GM12872 (cell line): ENCODE results near the gene SPRR3.

Source experiments
- TF ChIP-seq, protein P1 (sequence below): IDR thresholded peaks from 3 replicates; pipeline ENCODE4 v1.5.1; 2011; ENCODE audit warnings: low read depth, mild to moderate bottlenecking, low read length, moderate library complexity; ENCODE audit not compliant: insufficient read depth

SPRR3 gene

DNA sequence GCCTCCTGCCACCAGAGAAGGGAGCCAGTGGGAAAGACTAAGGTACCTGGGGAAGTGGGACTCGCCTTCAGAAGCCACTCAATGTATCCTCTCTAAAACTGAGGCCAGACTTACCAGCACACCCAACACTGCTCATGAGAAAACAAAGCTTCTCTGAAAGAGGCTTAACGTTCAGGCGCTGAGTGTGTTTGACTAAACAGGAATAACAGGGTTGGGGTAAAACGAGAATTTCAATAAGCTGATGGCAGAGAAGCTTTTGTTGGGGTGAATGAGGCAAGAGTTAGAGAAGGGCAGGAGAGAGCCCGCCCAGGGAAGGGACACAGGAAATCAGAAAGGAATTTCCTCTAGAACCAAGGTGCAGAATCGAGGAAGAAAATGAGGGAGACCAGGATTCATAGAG is 1.7 kb upstream of the SPRR3 start:
- TF ChIP-seq, protein P1, sequence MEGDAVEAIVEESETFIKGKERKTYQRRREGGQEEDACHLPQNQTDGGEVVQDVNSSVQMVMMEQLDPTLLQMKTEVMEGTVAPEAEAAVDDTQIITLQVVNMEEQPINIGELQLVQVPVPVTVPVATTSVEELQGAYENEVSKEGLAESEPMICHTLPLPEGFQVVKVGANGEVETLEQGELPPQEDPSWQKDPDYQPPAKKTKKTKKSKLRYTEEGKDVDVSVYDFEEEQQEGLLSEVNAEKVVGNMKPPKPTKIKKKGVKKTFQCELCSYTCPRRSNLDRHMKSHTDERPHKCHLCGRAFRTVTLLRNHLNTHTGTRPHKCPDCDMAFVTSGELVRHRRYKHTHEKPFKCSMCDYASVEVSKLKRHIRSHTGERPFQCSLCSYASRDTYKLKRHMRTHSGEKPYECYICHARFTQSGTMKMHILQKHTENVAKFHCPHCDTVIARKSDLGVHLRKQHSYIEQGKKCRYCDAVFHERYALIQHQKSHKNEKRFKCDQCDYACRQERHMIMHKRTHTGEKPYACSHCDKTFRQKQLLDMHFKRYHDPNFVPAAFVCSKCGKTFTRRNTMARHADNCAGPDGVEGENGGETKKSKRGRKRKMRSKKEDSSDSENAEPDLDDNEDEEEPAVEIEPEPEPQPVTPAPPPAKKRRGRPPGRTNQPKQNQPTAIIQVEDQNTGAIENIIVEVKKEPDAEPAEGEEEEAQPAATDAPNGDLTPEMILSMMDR = no peak

DNA sequence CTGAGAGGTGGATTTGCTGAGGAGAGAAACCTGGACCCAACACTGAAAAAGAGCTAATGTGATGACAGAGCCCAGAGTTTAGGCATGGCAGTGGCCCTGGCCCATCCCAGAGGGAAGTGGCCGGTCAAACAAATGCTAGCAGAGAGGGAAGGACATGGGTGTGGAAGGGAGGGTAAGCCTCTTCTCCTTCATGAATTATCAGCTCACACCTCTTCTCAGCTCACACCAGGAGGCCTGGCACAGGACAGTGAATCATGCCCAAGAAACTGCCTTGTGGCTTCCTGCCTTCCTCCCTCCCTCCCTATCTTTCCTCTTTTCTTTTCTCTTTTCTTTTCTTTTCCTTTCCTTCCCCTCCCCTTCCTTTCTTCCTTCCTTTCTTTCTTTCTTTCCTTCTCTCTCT is 1.3 kb upstream of the SPRR3 start:
- TF ChIP-seq, protein P1 = no peak

DNA sequence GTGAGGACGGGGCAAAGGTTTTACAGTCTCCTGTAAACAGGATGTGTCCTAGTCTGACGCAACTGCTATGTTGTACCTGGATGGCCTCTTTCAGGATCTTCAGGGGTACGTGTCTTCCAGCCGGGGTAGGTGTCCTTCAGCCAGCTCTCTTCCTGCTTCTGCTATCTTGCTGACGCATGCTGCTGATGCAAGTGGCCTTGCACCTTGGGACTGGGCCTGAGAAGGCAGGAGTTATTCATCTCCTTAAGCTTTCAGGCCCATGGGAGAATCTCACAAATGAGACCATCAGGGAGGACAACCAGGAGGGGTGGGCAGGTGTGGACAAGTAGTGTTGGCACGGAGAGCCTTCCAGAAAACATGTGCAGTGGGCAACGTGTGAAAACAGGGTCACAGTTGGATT is 21.6 kb downstream of the SPRR3 start:
- TF ChIP-seq, protein P1 = no peak

DNA sequence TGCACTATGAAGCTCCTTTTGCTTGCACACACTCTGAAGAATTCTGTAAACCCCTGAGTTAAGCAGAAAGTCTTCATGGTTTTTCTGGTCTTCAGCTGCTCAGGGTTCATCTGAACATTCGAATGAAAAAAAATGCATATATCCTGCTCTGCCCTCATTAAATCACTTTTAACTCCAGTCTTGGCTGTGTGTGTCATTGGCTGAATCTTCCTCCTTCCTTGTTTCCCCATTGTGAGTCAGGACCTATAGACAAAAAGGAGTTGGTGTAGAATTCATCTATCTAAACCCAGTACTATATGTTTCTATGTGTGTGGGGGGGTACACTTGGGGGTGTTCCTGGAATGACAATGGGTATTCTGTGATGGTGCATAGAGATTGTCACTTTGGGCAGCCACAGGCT is 22.9 kb downstream of the SPRR3 start:
- TF ChIP-seq, protein P1 = no peak

DNA sequence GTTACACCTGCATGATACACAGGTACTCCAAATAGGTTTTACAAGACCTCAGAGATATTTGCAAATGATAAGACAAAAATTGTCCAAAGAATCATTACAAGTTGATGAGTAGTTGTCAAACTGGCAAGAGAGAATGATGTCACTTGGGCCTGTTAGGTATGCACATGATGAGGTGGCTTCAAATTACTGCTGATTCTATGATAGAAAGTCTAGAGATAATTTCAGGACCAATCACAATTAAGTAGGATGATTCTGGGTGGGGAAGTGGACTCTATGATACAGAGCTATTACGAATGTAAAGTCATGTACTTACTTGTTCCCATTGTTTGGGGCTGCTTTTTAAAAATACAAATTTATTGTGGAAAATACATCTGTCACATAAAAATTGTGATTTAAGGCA is 24.2 kb downstream of the SPRR3 start:
- TF ChIP-seq, protein P1 = no peak

DNA sequence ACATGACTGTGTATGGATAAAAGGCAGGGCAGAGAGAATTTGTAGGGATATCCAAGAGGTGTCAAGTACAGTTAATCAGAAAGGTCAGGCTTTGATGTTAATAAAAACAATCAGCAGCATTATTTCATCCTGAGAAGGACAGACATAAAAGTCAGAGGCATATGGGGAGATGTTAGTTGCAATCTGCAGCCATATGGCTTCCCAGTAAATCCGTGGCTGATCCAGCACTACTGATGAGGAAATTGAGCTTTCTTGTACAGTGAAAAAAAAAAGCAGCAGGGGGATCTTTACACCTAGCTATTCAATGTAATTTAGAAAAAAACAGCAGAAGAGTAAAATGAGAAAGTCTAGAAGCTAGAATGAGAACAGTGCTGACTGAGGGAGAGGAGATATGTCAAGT is 27.2 kb downstream of the SPRR3 start:
- TF ChIP-seq, protein P1 = no peak

DNA sequence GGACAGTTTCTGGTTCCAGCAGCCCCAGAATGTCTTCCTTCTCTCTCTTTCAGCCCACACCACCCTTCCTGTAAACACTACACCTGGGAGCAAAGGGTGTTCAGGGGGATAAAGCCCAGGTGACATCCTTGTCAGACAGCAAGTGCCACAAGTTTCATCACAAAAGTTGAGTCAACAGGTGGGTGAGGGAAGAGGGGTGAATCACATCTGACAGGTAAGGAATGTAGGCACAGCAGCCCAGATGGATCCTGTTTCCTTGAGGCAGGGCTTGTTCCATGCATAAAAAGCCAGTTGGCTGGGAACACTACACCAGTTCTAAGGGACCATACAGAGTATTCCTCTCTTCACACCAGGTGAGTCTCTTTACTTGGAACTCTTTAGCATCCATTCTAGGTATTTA is 29.3 kb downstream of the SPRR3 start, which contains the start of gene SPRR1B:
Gene SPRR1B, plus strand, starts transcription at position 309 of the 400 bp plus-strand sequence. CDS start 1,143 bp downstream, outside the sequence.
- TF ChIP-seq, protein P1 = no peak

DNA sequence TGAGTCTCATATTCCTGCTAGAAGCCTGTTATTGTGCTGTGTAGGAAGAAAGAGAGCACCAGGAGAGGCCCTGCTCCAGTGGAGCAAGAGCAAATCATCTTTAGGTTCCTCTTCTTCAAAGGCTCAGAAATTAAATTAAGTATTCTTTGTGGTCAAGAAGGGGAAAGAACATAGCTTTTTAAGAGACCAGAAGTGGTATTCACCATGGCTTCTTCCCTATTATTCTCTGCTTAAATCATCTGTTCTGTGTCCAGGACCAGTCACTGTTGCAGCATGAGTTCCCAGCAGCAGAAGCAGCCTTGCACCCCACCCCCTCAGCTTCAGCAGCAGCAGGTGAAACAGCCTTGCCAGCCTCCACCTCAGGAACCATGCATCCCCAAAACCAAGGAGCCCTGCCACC is 30.5 kb downstream of the SPRR3 start:
- TF ChIP-seq, protein P1 = no peak
